ENCODE results near the gene TSPYL1. TPM values are rescaled to one million over a fixed set of nuclear protein-coding genes. Genes with fewer than 3 reads are reported as not detected.
"Not testable (repeated sequence)": the region's sequence is repeated elsewhere in the genome, so short reads cannot be mapped to it uniquely, and the experiment has no call there.

Gene TSPYL1
- total and polyA plus RNA-seq, 10 of the 15 experiments (the other 5 are each of a cell fraction or from before 2014, with no cell fraction given), result 22.9 to 44.1 (median 27.0) TPM

GRCh38 chr6:116286773-116287358, 7.1 kb upstream of the TSPYL1 start:
- in situ Hi-C loops (cut with MboI), result no loop called here

GRCh38 chr6:116284984-116285383, 5.3 kb upstream of the TSPYL1 start:
- H2AFZ ChIP-seq (ENCODE audit: control insufficient read depth, low read depth, low read length); H3K27ac ChIP-seq (ENCODE audit: control insufficient read depth, insufficient read depth); H3K4me1 ChIP-seq (ENCODE audit: control insufficient read depth, insufficient read depth, low read length); in situ Hi-C loops (cut with MboI); FAIRE-seq; ATAC-seq; H3K27me3 ChIP-seq (replicated peaks in 1 of 2; ENCODE audit: control insufficient read depth in 2 of 2, insufficient read depth in 2 of 2, low read length in 1 of 2); H3K79me2 ChIP-seq (ENCODE audit: control insufficient read depth, insufficient read depth, low read length); H3K9ac ChIP-seq (ENCODE audit: control insufficient read depth, insufficient read depth, low read length); BruUV-seq (replicated peaks); H3K4me3 ChIP-seq; H3K9me3 ChIP-seq (replicated peaks; ENCODE audit: control insufficient read depth, insufficient read depth, low read length); H3K4me2 ChIP-seq (ENCODE audit: control insufficient read depth, insufficient read depth); H3K36me3 ChIP-seq (ENCODE audit: control insufficient read depth in 2 of 2, insufficient read depth in 2 of 2, low read length in 1 of 2); CTCF ChIA-PET; H4K20me1 ChIP-seq (ENCODE audit: control insufficient read depth, insufficient read depth); RAD21 ChIA-PET (ENCODE audit: unreplicated experiment); POLR2A ChIA-PET; DNase-seq (ENCODE audit: low read depth, low spot score): not testable (repeated sequence)
- intact Hi-C loops (cut with micrococcal nuclease; ENCODE audit: unreplicated experiment), result loop anchor here (5.0 kb wide), 2 partner anchors 87 to 122 kb away; partner anchors contain the start of gene DSE
- WGBS (ENCODE audit: insufficient coverage, insufficient replicate concordance, low lambda C conversion rate, missing lambda C conversion rate), result 83% methylated on average over 4 of the region's 4 CpGs
- SMC1A ChIA-PET (ENCODE audit: uncharacterized antibody, unreplicated experiment), result interaction anchor here (3.4 to 3.8 kb wide), 2 partner anchors 116 to 166 kb away, joined by 9 to 25 read pairs; no protein-coding TSS in a partner anchor

More at GRCh38 chr6:116286773-116287358, 7.1 kb upstream of the TSPYL1 start:
- Histone ChIP-seq H3K27ac (ENCODE audit: control insufficient read depth, insufficient read depth) (no peak overlapping the region), H3K27me3 (replicated peaks in 1 of 2; ENCODE audit: control insufficient read depth in 2 of 2, insufficient read depth in 2 of 2, low read length in 1 of 2) (no peaks in the 10 kb centered on the region), H2AFZ (ENCODE audit: control insufficient read depth, low read depth, low read length) (no peak overlapping the region), H3K79me2 (ENCODE audit: control insufficient read depth, insufficient read depth, low read length) (no peaks in the 10 kb centered on the region), H3K9ac (ENCODE audit: control insufficient read depth, insufficient read depth, low read length) (no peak overlapping the region), H3K4me3 (no peak overlapping the region), H3K9me3 (replicated peaks; ENCODE audit: control insufficient read depth, insufficient read depth, low read length) (no peaks in the 10 kb centered on the region; the same call in 2 of the 3 replicates), H3K4me2 (ENCODE audit: control insufficient read depth, insufficient read depth) (no peak overlapping the region), H4K20me1 (ENCODE audit: control insufficient read depth, insufficient read depth) (no peaks in the 10 kb centered on the region), H3K4me1 (ENCODE audit: control insufficient read depth, insufficient read depth, low read length) (peaks cover under 1% of the 10 kb centered on the region; the same call in 1 of the 2 replicates), H3K36me3 (ENCODE audit: control insufficient read depth in 2 of 2, insufficient read depth in 2 of 2, low read length in 1 of 2) (no peaks in the 10 kb centered on the region)
- POLR2A ChIA-PET, result no interaction called here
- no TSS peak for BruUV-seq (replicated peaks)
- CTCF ChIA-PET, result interaction anchor here (0.6 to 4.1 kb wide), 59 partner anchors 7 to 1182 kb away, joined by 3 to 96 read pairs (median 6); partner anchors contain the start of genes TSPYL1 and TSPYL4
- WGBS (ENCODE audit: insufficient coverage, insufficient replicate concordance, low lambda C conversion rate, missing lambda C conversion rate), result 95% methylated on average over 1 of the region's 1 CpG
- no peak for FAIRE-seq
- SMC1A ChIA-PET (ENCODE audit: uncharacterized antibody, unreplicated experiment), result interaction anchor here (0.6 to 7.4 kb wide), 39 partner anchors 7 to 358 kb away, joined by 3 to 42 read pairs (median 6); partner anchors contain the start of gene TSPYL1
- no peak for ATAC-seq
- no peak for DNase-seq (ENCODE audit: low read depth, low spot score)
- TF ChIP-seq MAX (IDR thresholded peaks at IDR 0.05; ENCODE audit: low read depth, low read length), result no peak
- TF ChIP-seq KLF5 (IDR thresholded peaks at IDR 0.05; ENCODE audit: partially characterized antibody), result no peak
- TF ChIP-seq CBFB (IDR thresholded peaks at IDR 0.05; ENCODE audit: low read depth), result no peak
- RAD21 ChIA-PET (ENCODE audit: unreplicated experiment), result interaction anchor here (0.5 to 4.4 kb wide), 29 partner anchors 8 to 379 kb away, joined by 3 to 54 read pairs (median 5); partner anchors contain the start of genes CALHM5, DSE and RWDD1
- intact Hi-C loops (cut with micrococcal nuclease; ENCODE audit: unreplicated experiment), result loop anchor here (1.0 to 5.0 kb wide), 5 partner anchors 85 to 274 kb away; partner anchors contain the start of gene DSE
